GM18909 (cell line): ENCODE data around the gene CNTN5.
"Not testable (repeated sequence)": the region's sequence is repeated elsewhere in the genome, so short reads cannot be mapped to it uniquely, and the experiment has no call there.

Source experiments
- ATAC-seq: cut with Tn5 transposase; IDR thresholded peaks from one replicate; pipeline ENCODE4 v1.9.1; 2021; ENCODE audit warnings: mild to moderate bottlenecking; ENCODE audit not compliant: unreplicated experiment, poor library complexity

CNTN5 gene

DNA sequence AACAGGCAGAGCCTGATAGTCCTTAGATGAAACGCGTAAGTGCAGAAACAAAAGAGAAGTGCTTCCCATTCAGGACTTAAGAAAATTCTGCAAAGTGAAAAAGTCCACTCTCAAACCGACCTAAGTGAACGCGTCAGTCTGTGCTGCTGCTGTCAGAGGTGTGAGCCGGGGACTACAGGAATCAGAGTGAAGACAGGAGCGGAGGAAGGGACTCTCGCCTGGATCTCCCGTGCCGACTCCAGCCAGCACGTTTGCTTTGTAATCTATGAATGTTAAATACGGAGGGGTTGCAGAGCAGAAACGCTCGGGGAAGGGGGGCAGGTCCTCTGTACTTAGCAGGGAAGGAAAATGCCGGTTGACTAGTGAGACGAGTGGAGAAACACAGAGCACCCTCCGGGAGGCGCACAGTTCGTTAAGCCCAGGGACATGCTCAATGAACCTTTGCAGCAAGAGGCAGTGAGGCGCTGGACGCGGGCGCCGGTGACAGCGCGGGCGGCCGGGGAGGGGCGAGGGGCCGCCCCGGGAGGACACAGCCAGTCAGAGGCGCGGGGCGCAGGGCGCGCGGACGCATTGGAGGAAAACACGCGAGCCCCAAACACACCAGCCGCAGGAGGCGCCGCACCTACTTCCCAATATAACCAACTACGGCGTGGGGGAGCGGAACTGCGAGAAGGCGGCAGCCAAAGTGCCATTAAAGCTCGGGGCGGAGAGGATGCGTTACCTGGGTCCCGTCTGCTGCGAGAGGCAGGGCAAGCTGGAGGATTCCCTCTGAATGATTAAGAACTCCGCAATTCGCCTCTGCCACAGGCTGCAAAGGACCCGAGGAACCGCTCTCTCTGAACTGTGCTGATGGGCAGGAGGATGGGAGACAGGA is at the start of gene CNTN5:
TSS of gene CNTN5 (plus strand) at position 598 of the 874 bp plus-strand sequence.
- ATAC-seq = peak; percentile 60

DNA sequence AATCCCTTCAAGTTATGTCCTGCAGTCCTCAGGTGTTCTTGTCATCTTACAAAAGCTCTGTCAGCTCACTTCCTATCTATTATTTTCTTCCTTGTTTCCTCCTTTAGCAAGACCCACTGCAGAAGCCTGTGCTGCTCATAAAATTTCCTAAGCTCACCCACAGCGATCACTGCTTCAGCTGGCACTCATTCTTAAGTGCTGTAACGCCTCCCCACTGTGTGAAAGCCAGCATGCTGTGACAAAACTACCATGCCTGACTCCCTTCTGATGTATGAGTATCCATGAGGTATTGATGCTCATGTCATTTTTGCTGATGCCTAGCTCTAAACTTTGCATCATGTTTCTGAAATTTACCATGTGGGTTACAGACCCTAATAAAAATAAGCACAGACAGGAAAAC is 41.5 kb upstream of the CNTN5 start:
- ATAC-seq = no peak

DNA sequence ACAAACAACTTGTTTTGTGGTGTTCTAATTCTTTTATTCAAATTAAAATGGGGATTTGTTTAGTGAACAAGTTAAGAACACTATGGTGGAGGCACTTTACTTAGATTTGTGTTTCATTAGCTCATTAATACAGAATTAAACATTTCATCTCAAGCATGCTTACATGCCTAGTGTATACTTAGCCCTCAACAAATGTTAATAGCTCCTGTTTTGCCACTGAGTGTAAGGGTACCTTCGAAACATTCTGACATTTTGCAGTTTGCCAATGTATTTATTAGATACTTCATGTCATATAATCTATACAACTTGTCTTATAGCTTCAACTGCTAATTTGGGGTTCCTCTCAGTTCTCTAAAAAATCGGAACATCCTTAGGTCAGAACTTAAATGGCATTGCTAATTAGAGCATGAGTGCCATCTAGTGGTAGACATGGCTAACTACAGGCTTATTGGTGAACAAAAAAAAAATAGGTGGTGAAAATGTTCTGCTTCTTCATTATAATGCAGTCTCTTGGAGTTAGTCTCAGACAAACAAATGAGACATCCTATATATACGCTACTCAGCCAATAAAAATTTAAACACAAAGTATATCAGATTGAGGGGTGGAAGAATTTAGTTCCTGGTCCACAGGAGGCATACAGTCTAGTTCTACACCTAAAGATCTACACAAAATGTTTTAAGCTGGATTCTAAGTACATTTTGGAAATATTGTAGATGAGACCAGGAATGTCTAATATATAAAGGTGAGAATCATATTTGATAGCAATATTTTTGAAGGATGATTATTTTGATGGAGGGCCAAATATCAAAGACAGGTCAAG is 4.9 kb upstream of the CNTN5 start:
- ATAC-seq = peak; percentile 67

DNA sequence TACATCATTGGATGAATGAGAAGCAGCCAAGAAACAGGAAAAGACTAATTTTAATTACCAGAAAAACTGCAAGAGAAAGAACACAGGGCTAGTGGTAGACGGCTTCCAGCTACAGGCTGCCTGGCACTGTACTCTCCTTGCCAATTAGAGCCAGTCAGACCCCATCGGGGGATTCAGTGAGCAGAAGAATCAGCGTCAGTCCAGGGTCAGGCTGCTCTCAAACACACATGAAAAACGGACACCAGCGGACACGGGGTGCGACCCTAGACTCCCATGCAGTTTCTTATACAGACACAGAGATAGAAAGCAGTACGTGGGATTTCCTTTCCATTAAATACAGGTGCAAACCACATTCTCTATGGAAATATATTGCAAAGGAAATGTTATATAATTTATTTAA is 1.1 kb upstream of the CNTN5 start:
- ATAC-seq = no peak

DNA sequence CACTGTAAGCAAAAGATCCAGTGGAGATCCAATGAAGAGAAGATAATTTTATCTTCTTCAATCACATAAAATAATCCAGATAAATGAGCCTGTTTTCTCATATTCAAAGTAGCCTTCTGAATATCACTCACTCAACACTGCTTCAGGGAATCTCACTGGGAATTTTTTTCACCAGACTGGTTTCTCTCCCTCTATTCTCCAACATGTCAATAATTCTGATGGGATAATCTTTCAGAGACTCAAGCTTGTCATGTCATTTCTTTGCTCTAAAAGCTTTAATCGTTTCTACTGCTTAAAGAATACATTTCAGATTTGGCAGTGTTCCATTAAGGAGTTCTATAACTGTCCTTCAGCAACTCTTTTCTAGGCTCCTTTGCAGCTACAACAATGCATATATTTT is 16.3 kb downstream of the CNTN5 start:
- ATAC-seq = no peak

DNA sequence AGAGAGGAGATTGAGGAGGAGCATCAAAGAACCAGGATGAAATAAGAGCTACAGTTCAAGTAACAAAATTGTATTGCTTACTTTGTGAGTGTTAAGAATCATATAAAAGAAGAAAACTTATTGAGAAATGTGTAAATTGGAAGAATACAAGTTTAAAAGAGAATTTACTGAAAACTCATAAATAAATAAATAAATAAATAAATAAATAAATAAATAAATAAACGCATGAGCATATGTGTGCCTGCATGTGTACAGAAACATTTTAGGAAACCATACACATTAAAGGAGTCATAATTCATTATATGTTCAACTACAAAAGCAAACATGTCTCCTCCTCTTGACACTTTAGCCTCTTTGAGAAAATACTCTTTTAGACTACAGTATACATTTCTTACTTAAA is 42.6 kb downstream of the CNTN5 start:
- ATAC-seq = no peak

DNA sequence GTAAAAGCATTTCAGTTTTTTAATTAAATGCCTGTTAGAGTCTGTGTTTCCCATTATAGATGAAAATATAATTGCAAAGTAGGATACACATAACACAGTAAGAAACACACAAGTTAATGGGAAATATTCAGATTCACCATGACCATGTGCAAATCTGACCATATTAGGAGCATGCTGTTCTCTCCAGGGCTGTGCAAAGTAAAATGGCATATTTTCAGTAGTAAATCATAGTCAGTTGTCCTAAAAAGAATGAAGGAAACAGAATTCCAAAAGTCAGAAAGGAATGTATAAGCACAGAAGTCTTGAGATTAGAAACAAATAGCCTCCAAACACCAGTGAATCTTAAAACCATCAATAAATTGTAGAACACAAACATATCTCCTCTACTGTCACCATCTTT is 44.4 kb downstream of the CNTN5 start:
- no peak for ATAC-seq

DNA sequence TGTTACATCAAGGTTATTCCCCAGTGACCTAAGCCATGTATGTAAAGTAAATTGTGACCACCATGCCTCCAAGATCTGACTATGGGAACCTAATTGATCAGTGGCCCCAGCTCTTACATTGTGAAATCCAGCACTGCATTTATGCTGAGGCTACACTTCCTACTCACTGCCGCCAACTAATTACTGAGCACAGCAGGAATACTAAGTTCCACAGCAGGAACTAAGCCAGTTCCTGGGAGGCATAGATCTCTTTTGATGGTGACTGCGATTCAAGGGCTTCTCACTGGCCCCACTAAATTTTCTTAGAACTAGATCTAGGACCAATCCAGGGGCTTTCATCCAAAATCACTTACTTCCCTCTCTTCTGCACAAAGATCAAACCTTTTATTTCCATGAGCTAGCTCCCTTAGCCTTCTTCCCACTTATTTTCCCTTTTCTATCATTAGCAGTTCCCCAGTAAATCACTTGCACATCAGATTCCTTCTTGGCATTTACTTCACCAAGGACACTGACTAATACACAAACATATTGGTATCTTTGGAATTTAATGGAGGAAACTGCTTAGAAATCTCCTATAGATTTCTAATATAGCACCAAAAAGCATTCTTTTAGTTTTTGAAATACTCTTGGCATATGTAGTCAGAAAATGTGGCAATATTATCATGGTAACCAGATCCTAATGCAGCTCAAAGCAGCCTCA is 46.0 kb downstream of the CNTN5 start:
- ATAC-seq = no peak

DNA sequence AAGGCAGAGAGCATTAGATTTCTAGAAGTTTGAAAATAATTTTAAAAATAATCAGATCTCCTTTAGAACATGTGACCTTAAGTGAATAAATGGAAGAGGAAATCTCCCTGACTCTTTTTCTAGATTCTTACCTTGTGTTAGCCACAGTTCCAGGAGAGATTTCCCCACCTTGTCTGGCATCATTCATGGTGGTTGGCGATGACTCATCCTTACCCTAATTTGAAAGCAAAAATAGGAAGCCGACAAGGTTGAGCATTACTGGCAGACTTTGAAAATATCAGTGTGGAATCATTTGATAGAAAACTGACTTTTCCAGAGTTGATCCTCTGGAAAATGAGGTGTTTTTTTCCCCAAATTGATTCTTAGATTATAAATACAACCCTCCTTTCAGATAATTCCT is 48.1 kb downstream of the CNTN5 start:
- no peak for ATAC-seq

DNA sequence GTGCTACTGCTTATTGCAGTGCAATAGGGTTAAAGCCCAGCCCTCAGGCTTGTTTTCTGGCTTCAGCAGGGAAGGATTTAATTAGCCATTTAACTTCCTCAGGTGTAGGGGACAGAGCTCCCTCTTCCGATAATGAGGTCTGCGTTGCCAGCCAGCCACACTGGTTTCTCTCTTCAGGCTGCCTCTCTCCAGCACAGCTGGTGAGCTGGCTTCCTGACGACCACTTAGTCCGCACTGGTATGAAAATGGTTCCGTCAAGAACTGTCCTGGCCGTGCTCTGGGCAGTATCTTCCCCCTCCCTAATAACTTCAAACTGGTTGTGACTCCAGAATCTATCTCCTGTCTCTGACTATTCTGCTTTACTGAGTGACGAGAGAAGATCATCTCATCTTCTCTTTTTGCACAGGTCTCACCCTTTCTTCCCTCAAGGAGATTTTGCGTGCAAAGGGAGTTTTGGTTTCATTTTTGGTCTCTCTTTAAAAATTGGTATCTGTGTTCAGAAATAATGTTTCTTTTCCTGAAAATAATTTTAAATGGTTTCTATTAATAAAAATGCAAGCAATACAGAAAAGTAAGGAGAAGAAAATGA is 49.2 kb downstream of the CNTN5 start:
- peak; percentile 93 for ATAC-seq

DNA sequence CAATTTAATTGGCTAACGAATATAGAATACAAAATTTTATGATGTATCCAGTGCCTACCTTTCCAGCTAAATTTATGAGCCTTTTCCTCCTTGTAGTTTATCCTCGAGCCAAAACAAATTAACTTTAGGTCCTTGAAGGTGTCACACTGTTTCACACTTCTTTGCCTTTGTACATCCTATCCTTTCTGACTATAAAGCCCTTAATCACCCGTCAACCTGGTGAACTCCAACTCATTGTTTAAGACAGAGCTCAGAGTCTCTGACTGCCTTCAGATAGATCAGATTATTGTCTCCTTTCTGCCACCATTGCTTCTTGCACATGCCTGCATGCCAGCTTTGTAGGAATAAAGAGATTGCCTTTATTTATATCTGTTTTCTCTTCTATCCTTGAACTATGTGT is 58.8 kb downstream of the CNTN5 start:
- no peak for ATAC-seq

DNA sequence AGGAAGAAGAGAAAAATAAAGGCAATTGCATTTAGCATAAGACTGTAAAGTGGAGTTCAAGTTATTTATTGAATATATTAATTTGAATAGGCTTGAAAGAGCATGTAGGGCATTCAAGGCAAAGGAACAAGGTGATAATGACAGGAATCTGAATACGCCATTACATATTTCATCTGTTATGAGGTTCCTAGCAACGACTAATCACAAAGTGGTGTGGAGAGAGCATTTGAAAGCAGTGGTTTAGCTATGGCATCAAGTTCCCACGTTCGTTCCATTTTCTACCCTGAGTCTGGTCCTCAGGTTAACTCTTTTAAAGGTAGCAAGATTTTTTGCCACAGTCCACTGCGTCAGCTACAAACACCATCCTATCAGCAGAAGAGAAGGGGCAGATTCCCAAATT is 59.4 kb downstream of the CNTN5 start:
- ATAC-seq = no peak

DNA sequence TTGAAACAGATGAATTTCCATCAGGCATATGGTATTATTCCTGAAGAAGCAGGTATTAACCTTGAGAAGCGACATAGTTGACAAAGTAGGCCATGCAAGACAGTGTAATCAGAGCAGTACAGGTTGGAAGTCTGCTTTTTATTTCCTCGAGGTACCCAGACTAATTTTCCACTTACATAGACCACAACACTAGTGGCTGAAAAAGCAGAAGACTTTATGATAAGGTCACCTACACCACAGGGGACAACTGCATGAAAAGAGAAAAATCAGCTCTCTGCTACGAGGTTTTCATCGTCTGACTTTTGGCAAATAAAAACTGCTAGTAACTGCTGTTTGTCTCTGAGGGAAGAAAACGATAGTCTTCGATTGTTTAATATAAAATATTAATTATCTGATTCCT is 77.5 kb downstream of the CNTN5 start:
- peak; percentile 19 for ATAC-seq

DNA sequence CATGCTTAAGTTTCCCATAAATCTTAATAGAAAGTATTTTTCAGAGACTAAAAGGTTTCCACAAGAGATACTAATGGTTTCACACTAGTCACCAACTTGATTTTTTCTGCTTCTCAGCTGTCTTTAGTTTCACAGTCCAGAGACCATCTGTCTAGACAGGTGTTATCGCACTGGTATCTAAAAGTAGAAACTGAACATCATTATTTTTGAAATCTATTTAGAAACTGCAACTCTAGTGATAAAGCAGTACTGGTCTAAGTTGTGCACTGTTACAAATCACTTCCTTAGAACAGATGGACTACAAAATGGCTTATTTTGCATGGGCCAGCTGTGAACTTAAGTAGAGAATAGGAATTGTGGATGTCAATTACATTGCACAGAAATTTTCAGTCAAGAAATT is 78.0 kb downstream of the CNTN5 start:
- ATAC-seq = peak; percentile 98

DNA sequence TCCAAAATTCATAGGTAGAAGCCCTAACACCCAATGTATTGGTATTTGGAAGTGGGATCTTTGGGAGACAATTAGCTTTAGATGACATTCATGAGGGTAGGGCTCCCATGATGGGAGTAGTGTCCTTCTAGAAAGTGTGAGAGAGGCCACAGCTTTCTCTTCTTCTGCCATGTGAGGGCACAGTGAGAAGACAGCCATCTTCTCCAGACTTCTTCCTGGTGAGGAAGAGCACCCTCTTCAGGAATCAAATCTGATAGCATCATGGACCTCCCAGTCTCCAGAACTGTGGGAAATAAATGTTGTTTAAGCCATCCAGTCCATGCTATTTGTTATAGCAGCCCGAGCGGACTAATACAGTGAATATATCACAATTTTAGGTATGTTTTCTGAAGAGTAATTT is 96.9 kb downstream of the CNTN5 start:
- no peak for ATAC-seq

DNA sequence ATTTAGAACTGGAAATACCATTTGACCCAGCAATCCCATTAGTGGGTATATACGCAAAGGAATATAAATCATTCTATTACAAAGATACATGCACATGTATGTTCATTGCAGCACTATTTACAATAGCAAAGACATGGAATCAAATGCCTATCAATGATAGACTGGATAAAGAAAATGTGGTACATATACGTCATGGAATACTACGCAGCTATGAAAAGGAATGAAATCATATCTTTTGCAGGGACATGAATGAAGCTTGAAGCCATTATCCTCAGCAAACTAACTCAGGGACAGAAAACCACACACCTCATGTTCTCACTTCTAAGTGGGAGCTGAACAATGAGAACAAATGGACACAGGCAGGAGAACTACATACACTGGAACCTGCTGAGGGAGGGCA is 113.1 kb downstream of the CNTN5 start:
- ATAC-seq = not testable (repeated sequence)

DNA sequence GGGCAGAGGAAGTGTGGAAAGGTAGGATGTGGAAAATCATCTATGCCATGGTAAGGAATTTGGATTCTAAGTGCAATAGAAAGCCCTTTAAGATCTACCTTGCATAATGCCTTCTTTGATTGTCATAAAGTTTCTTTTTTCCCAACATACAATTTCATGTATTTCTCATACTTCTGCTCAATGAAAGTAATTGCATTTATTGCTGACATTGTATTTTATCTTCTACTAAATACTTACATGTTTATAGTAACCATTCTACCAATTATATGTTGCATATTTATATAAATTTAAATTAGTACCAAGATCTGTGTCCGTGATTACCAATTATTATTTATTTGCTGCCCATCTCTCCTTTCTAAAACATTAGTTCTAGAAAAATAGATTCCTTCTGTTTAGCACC is 114.8 kb downstream of the CNTN5 start:
- ATAC-seq = no peak

DNA sequence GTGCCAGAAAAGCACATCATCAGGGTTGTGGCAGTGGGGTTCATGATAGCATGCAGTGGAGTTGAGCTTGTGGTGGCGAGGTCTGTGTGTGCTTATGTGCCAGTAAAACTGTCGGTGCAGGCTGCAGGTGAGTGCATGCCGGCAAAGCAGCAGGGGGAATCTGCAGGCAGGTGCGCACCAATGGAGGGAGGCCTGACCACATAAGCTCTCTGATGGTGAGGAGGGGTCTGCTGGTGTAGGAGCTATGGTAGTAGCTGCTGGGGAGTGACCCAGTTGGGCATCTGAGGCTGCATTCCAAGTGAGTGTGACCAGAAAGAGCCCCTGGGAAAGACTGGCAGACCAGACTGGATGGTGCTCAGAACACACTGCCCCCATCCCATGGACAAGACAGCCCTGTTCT is 121.5 kb downstream of the CNTN5 start:
- ATAC-seq = no peak

DNA sequence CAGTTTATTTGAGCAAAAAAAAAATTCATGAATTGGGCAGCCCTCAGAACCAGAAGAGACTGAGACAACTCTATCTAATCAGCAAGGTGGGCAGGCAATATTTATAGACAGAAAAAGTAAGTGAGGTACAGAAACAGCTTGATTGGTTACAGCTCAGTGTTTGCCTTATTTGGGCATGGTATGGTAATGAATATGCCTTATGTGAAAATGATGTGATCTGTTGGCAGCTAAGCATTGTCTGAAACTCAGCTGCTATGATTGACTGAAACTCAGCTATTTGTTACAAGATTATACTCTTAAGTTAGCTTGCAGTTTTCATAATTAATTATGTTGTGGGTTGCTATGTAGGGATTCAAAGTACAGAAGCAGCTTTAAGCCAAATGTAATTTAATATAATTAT is 127.6 kb downstream of the CNTN5 start:
- ATAC-seq = peak; percentile 55

DNA sequence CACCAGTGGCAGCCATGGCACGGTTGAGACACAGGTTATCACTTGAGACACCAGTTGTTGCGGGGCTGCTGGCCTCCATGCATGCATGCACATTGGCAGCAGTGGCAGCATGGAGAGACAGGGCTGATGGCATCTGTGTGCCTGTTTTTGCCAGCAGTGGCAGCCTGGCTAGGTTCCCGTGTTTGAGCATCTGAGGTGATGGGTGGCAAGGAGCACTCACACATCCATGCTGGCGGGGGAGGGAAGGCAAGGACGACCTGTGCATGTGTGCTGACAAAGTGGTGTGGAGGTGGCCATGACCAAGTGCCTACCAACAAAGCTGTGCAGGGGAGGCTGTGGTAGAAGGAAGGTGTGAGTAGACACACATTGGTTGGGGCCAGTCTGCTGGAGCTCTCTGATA is 133.5 kb downstream of the CNTN5 start:
- ATAC-seq = no peak

DNA sequence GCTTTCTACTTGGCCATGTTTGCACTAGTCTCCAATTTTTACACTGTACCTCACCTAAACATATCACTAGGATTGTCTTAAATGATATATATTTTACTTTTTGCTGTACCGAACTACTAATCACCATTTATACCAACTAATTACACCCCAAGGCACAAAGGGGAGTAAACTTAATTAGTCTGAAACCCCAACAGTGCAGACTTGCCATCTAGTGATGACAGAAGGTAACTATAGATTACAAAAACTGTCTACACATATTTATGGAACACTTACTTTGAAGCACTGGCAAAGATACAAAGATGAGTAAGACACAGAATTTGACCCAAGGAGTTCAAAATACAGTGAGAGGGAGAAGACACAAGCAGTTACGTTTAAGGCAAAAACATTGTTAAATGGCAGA is 139.7 kb downstream of the CNTN5 start:
- ATAC-seq = no peak
